Aorta (tissue), 5 donors: ENCODE data around the gene ATP4A. TPM values are rescaled to one million over a fixed set of nuclear protein-coding genes. Genes with fewer than 3 reads are reported as not detected.
"Not testable (repeated sequence)": the region's sequence is repeated elsewhere in the genome, so short reads cannot be mapped to it uniquely, and the experiment has no call there.

Source experiments
- ATAC-seq: fragments of 200-7000 bp; cut with Tn5 transposase; one replicate; pipeline ENCODE4 v1.9.1; 2022; ENCODE audit warnings: moderate library complexity; ENCODE audit not compliant: low FRiP score
- DNase-seq, 2 donors: peaks; one replicate each; pipeline ENCODE4 v3.0.0-alpha.2; 2020
- H3K27ac ChIP-seq, 2 donors: one replicate each; pipeline ENCODE4 v1.5.1; 2013; ENCODE audit warnings: low read length in 2 of 2, mild to moderate bottlenecking in 2 of 2, moderate library complexity in 2 of 2, control low read depth in 1 of 2, inconsistent platforms in 1 of 2, low read depth in 1 of 2
- H3K27me3 ChIP-seq, 2 donors: one replicate each; pipeline ENCODE4 v1.6.1; 2013; ENCODE audit warnings: control low read depth in 1 of 2, low read length in 1 of 2, mild to moderate bottlenecking in 1 of 2, moderate library complexity in 1 of 2; ENCODE audit not compliant: insufficient read depth in 2 of 2, control insufficient read depth in 1 of 2
- H3K36me3 ChIP-seq, 2 donors: one replicate each; pipeline ENCODE4 v1.6.1; 2013; ENCODE audit warnings: control low read depth in 1 of 2, low read length in 1 of 2, mild to moderate bottlenecking in 1 of 2; ENCODE audit not compliant: insufficient read depth in 2 of 2, control insufficient read depth in 1 of 2
- H3K4me1 ChIP-seq, 2 donors: one replicate each; pipeline ENCODE4 v1.6.1; 2013; ENCODE audit warnings: low read length in 2 of 2, control low read depth in 1 of 2, mild to moderate bottlenecking in 1 of 2, moderate library complexity in 1 of 2; ENCODE audit not compliant: insufficient read depth in 2 of 2, control insufficient read depth in 1 of 2
- H3K4me3 ChIP-seq, 2 donors: one replicate each; pipeline ENCODE4 v1.5.1; 2013; ENCODE audit warnings: low read length in 2 of 2, control low read depth in 1 of 2, mild to moderate bottlenecking in 1 of 2
- H3K9me3 ChIP-seq: one replicate; pipeline ENCODE4 v1.6.1; 2013; ENCODE audit warnings: mild to moderate bottlenecking, low read length; ENCODE audit not compliant: control insufficient read depth
- WGBS, 2 donors: extraction: QIAGEN DNeasy Blood & Tissue Kit; methylation state at CpG; one replicate each; pipeline ENCODE4 v1.1.7; 2013; 5-methylcytosine and 5-hydroxymethylcytosine counted together
- intact Hi-C, 2 donors: fragments of 100-400 bp; cut with DNase I; formaldehyde crosslinking; loops; one replicate each; pipeline versions ENCODE4 v1.14.2 to v1.15.0; 2022
- long read RNA-seq, 2 donors: library from polyadenylated mRNA; unstranded; transcript quantifications; one replicate each; pipeline ENCODE4 v2.0.0, GENCODE V29; 2020 to 2021
- polyA plus RNA-seq, 2 donors: library from polyadenylated mRNA; stranded (reverse); fragments of 200-250 nt; gene quantifications; one replicate each; pipeline ENCODE4 v1.2.3, GENCODE V29; 2013
- total RNA-seq, 2 donors: library from RNA; stranded (reverse); fragmentation: NEBNext Ultra II Directional; extraction: Animal tissue kit (Norgen Biotek cat#: 25700); gene quantifications; one replicate each; pipeline ENCODE4 v1.2.1, GENCODE V29; 2021
- donor health status: healthy with polysubstance abuse.
- donor health status: Bipolar disorder and iron deficiency.
- donor health status: DM: no; HTN: no; CAD: no.
- donor health status: DM: no; HTN: no; CAD: no.
- donor health status: DM: yes; HTN: yes; CAD: no.

The ATP4A gene
- total RNA-seq = not detected
- not detected for polyA plus RNA-seq
- long read RNA-seq, donor 1 = 0 reads
- long read RNA-seq, donor 2 = 0 reads

GRCh38 chr19:35563207-35563829 lies at the start of gene ATP4A:
ATP4A (minus strand) TSS chr19:35563658; CDS start chr19:35563629, 29 bp downstream.
- Histone ChIP-seq H3K9me3 (no peaks in the 10 kb centered on the region), H3K27me3 (no peaks in the 10 kb centered on the region), H3K4me1 (no peaks in the 10 kb centered on the region), H3K4me3 (no peak within 1 kb of the TSS), H3K36me3 (no peaks in the 10 kb centered on the region), H3K27ac (no peak within 1 kb of the TSS)
- intact Hi-C loops = no loop called here
- 64 to 72% methylated on average over 13 to 15 of the region's 15 CpGs for WGBS, 2 donors
- ATAC-seq = no peak
- DNase-seq = peak in 1 of 2 donors; percentile 70

GRCh38 chr19:35612559-35613321 lies 49.3 kb upstream of the ATP4A start, which contains the start of gene HAUS5:
HAUS5 (plus strand) TSS chr19:35612735; CDS start chr19:35612795, 60 bp downstream.
- Histone ChIP-seq H3K4me3 (peak within 1 kb of the TSS; percentile 20 to 66), H3K36me3 (no peaks in the 10 kb centered on the region), H3K27me3 (no peaks in the 10 kb centered on the region), H3K9me3 (peaks cover 2% of the 10 kb centered on the region), H3K4me1 (no peaks in the 10 kb centered on the region), H3K27ac (no peak within 1 kb of the TSS)
- ATAC-seq (peak; percentile 98), DNase-seq (peak; percentile 94 to 98)
- intact Hi-C loops = loop anchor here (5.0 kb wide), 2 partner anchors 65 to 105 kb away; partner anchors contain the start of gene TMEM147 (in 2 of the 2)
- 0 to 1% methylated on average over 47 of the region's 47 CpGs for WGBS, 2 donors

- 31 to 44% methylated on average over 9 of the region's 9 CpGs for WGBS, 2 donors
- Histone ChIP-seq H3K4me1 (no peaks in the 10 kb centered on the region), H3K27ac (no peak overlapping the region), H3K36me3 (no peaks in the 10 kb centered on the region), H3K9me3 (peaks cover 2% of the 10 kb centered on the region), H3K27me3 (no peaks in the 10 kb centered on the region), H3K4me3 (peak overlapping the region in 1 of 2 donors; percentile 14)
- ATAC-seq (no peak), DNase-seq (no peak)
- intact Hi-C loops = loop anchor here (5.0 kb wide), 2 partner anchors 65 to 105 kb away; partner anchors contain the start of gene TMEM147 (in 2 of the 2)
Observed at GRCh38 chr19:35612224-35612558, 48.7 kb upstream of the ATP4A start.

- no peak for DNase-seq
- ATAC-seq = no peak
- 72 to 75% methylated on average over 6 of the region's 6 CpGs for WGBS, 2 donors
Observed at GRCh38 chr19:35609851-35610353, 46.4 kb upstream of the ATP4A start.

GRCh38 chr19:35608251-35608650 lies 44.8 kb upstream of the ATP4A start:
- no peak for ATAC-seq
- DNase-seq = no peak
- no peak overlapping the region for H3K4me3 ChIP-seq
- H3K27me3 ChIP-seq = no peaks in the 10 kb centered on the region
- intact Hi-C loops = no loop called here
- H3K27ac ChIP-seq = no peak overlapping the region
- no peaks in the 10 kb centered on the region for H3K4me1 ChIP-seq
- peaks cover 2% of the 10 kb centered on the region for H3K9me3 ChIP-seq
- no peaks in the 10 kb centered on the region for H3K36me3 ChIP-seq
- 71 to 81% methylated on average over 2 of the region's 2 CpGs for WGBS, 2 donors

More at GRCh38 chr19:35609851-35610353, 46.4 kb upstream of the ATP4A start:
- H3K4me1 ChIP-seq = no peaks in the 10 kb centered on the region
- intact Hi-C loops = loop anchor here (5.0 kb wide), 2 partner anchors 63 to 103 kb away; partner anchors contain the start of gene TMEM147 (in 2 of the 2)
- no peaks in the 10 kb centered on the region for H3K27me3 ChIP-seq
- no peak overlapping the region for H3K4me3 ChIP-seq
- H3K36me3 ChIP-seq = no peaks in the 10 kb centered on the region
- H3K27ac ChIP-seq = no peak overlapping the region
- peaks cover 2% of the 10 kb centered on the region for H3K9me3 ChIP-seq

GRCh38 chr19:35607661-35608060 lies 44.2 kb upstream of the ATP4A start:
- ATAC-seq = no peak
- WGBS, 2 donors = 81 to 82% methylated on average over 3 of the region's 3 CpGs

GRCh38 chr19:35607170-35607569 lies 43.7 kb upstream of the ATP4A start:
- H3K4me3 ChIP-seq, DNase-seq, intact Hi-C loops, H3K4me1 ChIP-seq, H3K9me3 ChIP-seq, H3K27me3 ChIP-seq, H3K36me3 ChIP-seq, ATAC-seq, H3K27ac ChIP-seq: not testable (repeated sequence)
- 88 to 91% methylated on average over 8 of the region's 8 CpGs for WGBS, 2 donors

More at GRCh38 chr19:35607661-35608060, 44.2 kb upstream of the ATP4A start:
- no peaks in the 10 kb centered on the region for H3K4me1 ChIP-seq
- DNase-seq = no peak
- intact Hi-C loops = no loop called here
- H3K27ac ChIP-seq = no peak overlapping the region
- no peak overlapping the region for H3K4me3 ChIP-seq
- H3K36me3 ChIP-seq = no peaks in the 10 kb centered on the region
- peaks cover 2% of the 10 kb centered on the region for H3K9me3 ChIP-seq
- no peaks in the 10 kb centered on the region for H3K27me3 ChIP-seq

- H3K4me3 ChIP-seq, ATAC-seq, H3K27me3 ChIP-seq, H3K27ac ChIP-seq, H3K4me1 ChIP-seq, intact Hi-C loops, H3K9me3 ChIP-seq, H3K36me3 ChIP-seq: not testable (repeated sequence)
- DNase-seq = peak in 1 of 2 donors; percentile 45
- WGBS, 2 donors = 83 to 86% methylated on average over 4 of the region's 4 CpGs
Observed at GRCh38 chr19:35604436-35604835, 41.0 kb upstream of the ATP4A start.
